NCI-H2171 treated with DMSO at 0.1 percent for 48 hours (cell line): ENCODE measurements around the gene TSG101.

Experiments used
- DNase-seq: peaks from one replicate; lab custom pipeline; 2025; lab: John Stamatoyannopoulos, UW

The TSG101 gene

GRCh38 chr11:18526521-18527296 is at the start of gene TSG101:
Gene TSG101 (minus strand): TSS chr11:18526942. CDS start chr11:18526816, 126 bp downstream.
- DNase-seq, result peak; percentile 82

GRCh38 chr11:18575361-18575760 is 48.6 kb upstream of the TSG101 start:
- no peak for DNase-seq

- no peak for DNase-seq
Measured at GRCh38 chr11:18567081-18567480, 40.3 kb upstream of the TSG101 start.

- no peak for DNase-seq
Measured at GRCh38 chr11:18566406-18566805, 39.7 kb upstream of the TSG101 start.

GRCh38 chr11:18564149-18564548 is 37.4 kb upstream of the TSG101 start:
- DNase-seq, result no peak

- no peak for DNase-seq
Measured at GRCh38 chr11:18563090-18563730, 36.5 kb upstream of the TSG101 start.

- DNase-seq, result no peak
Measured at GRCh38 chr11:18548001-18548400, 21.3 kb upstream of the TSG101 start.

GRCh38 chr11:18540207-18541009 is 13.7 kb upstream of the TSG101 start:
- peak; percentile 1 for DNase-seq

- no peak for DNase-seq
Measured at GRCh38 chr11:18536209-18536608, 9.5 kb upstream of the TSG101 start.

- no peak for DNase-seq
Measured at GRCh38 chr11:18534245-18534644, 7.5 kb upstream of the TSG101 start.

GRCh38 chr11:18533365-18533764 is 6.6 kb upstream of the TSG101 start:
- DNase-seq, result no peak

GRCh38 chr11:18527512-18527911 is 770 bp upstream of the TSG101 start:
- DNase-seq, result no peak

- DNase-seq, result no peak
Measured at GRCh38 chr11:18526130-18526520, 617 bp downstream of the TSG101 start.

- no peak for DNase-seq
Measured at GRCh38 chr11:18524248-18524647, 2.5 kb downstream of the TSG101 start.

- DNase-seq, result no peak
Measured at GRCh38 chr11:18523084-18523483, 3.7 kb downstream of the TSG101 start.

- DNase-seq, result no peak
Measured at GRCh38 chr11:18522388-18522787, 4.4 kb downstream of the TSG101 start.

- no peak for DNase-seq
Measured at GRCh38 chr11:18521122-18521521, 5.6 kb downstream of the TSG101 start.

- DNase-seq, result no peak
Measured at GRCh38 chr11:18502352-18502751, 24.4 kb downstream of the TSG101 start.

- no peak for DNase-seq
Measured at GRCh38 chr11:18501629-18502028, 25.1 kb downstream of the TSG101 start.

- DNase-seq, result no peak
Measured at GRCh38 chr11:18498039-18498438, 28.7 kb downstream of the TSG101 start.

- DNase-seq, result no peak
Measured at GRCh38 chr11:18495703-18496102, 31.0 kb downstream of the TSG101 start.

GRCh38 chr11:18495271-18495670 is 31.5 kb downstream of the TSG101 start:
- no peak for DNase-seq

GRCh38 chr11:18493310-18493709 is 33.4 kb downstream of the TSG101 start:
- no peak for DNase-seq
